ENCODE data around the gene PRKG1.
"Not testable (repeated sequence)": the region's sequence is repeated elsewhere in the genome, so short reads cannot be mapped to it uniquely, and the experiment has no call there.

DNA sequence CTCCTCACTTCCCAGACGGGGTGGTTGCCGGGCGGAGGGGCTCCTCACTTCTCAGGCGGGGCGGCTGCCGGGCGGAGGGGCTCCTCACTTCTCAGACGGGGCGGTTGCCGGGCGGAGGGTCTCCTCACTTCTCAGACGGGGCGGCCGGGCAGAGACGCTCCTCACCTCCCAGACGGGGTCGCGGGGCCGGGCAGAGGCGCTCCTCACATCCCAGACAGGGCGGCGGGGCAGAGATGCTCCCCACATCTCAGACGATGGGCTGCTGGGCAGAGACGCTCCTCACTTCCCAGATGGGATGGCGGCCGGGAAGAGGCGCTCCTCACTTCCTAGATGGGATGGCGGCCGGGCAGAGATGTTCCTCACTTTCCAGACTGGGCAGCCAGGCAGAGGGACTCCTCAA, 318.7 kb downstream of the PRKG1 start:
- TF ChIP-seq CTCF, POLR2A (IDR thresholded peaks at IDR 0.05): not testable (repeated sequence)

All from Peyer's patch (tissue), 4 donors.